Measurements from ENCODE around the gene COL20A1.
"Not testable (repeated sequence)": the region's sequence is repeated elsewhere in the genome, so short reads cannot be mapped to it uniquely, and the experiment has no call there.

Gene COL20A1

DNA sequence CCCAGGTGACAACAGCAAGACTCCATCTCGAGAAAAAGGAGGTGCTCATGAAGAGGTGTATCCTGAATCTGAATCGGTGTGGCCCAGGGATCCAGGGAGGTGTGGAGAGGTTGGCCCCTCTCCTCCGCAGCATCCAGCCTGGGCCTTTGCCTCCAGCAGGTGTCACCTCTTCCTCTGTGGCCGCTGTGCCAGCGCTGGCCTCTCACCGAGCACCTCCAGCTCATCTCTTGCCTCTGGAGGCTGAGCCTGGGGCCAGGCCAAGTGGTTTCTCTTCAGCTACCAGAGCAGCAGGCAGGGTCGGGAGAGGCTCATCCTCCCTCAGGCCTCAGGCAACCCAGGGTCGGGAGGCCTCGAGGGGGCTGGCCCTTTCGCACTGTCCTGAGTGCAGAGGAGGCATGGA is 1.2 kb upstream of the COL20A1 start:
- no peak for DNase-seq (ENCODE audit: low spot score)

DNA sequence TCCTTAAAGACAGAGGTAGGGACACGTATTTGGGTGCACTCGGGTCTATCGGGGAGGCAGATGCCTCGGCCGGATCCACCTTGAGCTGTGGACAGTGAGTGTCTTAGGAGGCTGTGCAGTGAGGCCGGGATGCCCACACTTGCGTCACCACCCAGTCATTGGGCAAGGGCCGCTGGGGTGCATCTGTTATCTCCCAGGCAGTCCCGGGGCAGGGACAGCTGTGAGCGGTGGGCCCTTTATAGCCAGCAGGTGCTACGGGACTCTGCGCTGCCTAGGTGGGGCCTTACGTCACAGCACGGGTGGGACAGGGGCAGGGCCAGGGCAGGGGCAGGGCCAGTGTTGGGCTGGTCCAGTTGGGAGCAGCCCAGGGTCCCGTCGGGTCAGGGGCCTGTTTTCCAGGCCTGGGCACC is 689 bp upstream of the COL20A1 start:
- DNase-seq (ENCODE audit: low spot score) = no peak

DNA sequence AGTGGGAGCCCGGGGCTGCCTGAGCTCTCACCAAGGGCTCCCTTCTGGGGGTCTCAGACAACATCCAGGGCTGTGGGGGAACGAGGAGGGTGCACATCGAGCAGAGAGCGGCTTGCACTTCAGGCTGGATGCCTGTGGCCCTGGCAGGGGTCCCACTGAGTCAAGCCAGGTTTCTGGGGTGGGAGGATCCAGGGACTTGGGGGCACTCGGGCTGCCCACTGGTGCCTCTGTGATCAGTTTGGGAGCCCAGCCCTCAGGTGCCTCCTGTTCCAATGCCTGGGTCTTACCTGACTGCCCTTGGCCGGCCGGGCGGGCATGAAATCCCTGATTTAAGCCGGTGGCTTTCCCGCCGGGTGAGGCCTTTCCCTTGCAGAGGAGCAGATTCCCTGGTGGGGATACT is 470 bp downstream of the COL20A1 start:
- DNase-seq (ENCODE audit: low spot score) = no peak

DNA sequence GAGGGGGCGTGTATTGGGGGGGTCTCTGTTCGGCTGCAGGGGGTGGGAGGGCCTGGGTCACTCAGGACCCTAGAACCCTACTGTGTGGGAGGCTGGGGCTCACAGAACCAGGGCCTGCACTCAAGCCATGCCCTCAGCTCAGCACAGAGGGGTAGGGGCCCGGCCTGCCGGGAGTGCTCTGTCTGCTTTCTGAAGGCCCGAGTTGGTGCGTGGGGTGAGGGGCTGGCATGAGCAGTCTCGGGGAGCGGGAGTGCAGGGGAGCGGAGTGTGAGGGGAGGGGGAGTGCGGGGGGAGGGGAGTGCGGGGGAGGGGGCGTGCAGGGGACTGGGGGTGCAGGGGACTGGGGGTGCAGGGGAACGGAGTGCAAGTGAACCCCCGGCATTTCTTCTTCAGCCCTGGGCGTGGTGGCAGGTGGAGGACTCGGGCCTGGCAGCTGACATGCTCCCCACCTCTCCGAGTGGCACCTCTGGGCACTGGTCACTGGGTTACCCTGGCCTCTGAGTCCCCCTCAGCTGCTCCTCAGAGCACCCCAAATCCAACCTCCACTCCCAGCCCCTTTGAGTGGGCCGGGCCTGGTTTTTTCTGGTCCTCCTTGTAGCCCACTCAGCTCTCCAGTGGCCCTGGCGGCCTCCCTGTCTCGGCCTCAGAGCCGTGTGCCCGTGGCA is 1.0 kb downstream of the COL20A1 start:
- no peak for DNase-seq (ENCODE audit: low spot score)

DNA sequence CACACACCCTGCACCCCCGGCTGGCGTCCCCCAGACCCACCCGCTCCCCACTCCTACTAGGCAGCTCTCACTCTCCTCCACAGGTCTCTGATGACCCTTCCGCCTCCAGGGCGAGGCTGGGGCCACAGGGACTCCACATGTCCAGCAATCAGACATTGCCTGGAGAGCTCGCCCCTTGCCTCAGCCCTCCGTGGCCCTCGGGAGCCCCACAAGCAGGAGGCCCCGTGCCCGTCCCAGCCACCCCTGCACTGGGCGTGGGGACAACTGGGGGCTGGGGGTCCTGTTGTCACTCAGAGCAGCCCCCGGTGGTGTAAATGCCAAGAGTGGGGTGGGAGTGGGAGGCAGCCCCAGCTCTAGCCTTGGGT is 1.5 kb downstream of the COL20A1 start:
- DNase-seq (ENCODE audit: low spot score) = no peak

DNA sequence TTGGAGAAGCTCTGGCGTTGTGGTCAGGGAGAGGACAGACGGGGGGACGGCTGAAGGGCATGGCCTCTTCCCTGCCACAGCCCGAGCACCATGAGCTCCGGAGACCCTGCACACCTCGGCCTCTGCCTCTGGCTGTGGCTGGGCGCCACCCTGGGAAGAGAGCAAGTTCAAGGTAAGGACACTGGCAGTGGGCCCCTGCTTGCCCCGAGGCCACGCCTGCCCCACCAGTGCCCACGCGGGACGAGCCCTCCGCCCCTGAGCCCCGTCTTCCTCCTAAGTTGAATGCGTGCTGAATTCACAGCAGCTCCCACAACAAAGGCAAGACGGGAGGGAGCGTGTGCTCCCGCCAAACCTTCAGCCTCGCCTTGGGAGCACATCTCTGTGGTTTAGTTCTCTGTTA is 2.0 kb downstream of the COL20A1 start:
- DNase-seq (ENCODE audit: low spot score) = no peak

DNA sequence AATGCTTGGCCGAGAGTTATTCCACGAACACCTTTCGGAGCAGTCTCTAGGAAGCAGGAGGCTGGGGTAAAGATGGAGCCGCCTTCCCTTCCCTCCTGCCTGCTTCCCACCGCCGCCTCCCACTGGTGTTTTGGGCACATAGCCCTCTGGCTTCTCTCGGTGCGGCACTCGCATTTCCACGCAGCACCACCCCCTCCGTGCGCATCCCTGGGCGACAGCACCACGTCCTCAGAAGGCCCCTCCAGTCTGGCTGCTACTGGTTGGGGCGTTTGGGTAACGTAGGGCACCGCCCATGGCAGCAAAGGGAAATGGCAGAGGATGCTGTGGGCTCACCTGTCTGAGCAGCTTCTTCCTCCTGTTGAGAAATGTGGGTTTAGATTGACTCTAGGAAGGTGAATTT is 2.4 kb downstream of the COL20A1 start:
- DNase-seq (ENCODE audit: low spot score) = no peak

DNA sequence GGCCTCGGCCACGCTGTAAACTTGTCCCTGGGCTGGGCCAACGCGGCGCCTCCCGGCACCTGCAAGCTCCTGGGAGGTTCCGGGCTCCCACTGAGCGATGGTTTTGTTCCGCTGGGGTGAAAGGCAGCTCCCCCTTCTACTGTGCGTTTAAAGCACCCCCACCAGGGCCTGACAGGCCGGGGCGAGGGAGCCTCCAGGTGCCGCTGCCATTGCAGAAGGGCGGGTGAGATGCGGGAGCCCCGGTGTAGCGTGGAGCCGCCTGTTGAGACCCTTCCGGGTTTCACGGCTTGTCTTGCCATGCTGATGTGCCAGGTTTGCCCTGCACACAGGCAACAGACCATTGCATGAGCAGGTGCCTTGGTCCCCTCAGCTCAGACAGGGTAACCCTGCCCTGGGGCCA is 2.9 kb downstream of the COL20A1 start:
- DNase-seq (ENCODE audit: low spot score) = no peak

DNA sequence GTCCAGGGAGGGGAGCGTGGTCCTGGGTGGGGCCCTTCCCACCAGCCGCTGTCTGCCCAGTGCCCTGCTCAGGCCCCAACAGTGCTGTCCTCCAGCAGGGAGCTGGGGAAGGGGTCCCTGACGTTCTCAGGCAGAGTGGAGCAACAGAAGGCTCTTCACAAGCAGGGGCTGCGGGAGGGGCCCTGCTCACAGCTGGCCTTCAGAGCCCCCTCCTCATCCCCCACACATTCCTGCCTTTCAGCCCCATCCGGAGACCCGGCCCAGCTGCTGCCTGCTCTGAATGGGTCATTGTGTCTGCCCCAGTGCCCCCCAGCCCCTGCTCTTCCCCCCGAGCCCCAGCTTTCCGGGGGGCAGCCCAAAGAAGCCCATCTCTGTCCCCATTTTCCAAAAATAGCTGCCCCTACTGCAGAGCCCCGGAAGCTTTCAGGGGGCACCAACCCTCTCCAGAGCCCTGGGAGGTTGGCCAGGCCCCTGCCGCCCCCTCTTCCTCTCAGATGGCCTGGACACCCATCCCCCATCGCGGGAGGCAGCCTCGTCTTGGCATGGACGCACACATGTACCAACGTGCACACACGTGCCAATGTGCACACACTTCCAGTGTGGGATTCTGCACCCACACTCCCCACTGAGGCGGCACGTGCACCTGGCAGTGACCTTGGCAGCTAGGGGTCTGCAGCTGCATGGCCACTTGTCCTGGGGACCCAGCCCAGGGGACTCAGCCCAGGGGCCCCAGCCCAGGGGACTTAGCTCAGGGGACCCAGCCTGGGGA is 3.7 kb downstream of the COL20A1 start:
- no peak for DNase-seq (ENCODE audit: low spot score)

DNA sequence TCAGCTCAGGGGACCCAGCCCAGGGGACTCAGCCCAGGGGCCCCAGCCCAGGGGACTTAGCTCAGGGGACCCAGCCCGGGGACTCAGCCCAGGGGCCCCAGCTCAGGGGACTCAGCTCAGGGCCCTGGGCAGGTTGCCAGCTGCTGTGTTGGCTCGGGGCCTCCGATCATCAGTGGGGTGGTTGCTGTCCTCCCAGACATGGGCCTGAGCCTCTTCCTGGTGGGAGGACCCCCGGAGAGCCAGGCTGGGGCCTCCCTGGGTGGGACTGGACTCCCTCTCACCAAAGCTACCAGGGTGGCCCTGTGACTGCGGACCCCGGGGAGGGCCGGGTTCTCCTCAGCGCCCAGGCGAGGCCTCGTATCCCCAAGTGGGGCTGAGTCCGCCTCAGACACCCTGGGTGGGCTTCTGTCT is 4.4 kb downstream of the COL20A1 start:
- no peak for DNase-seq (ENCODE audit: low spot score)

DNA sequence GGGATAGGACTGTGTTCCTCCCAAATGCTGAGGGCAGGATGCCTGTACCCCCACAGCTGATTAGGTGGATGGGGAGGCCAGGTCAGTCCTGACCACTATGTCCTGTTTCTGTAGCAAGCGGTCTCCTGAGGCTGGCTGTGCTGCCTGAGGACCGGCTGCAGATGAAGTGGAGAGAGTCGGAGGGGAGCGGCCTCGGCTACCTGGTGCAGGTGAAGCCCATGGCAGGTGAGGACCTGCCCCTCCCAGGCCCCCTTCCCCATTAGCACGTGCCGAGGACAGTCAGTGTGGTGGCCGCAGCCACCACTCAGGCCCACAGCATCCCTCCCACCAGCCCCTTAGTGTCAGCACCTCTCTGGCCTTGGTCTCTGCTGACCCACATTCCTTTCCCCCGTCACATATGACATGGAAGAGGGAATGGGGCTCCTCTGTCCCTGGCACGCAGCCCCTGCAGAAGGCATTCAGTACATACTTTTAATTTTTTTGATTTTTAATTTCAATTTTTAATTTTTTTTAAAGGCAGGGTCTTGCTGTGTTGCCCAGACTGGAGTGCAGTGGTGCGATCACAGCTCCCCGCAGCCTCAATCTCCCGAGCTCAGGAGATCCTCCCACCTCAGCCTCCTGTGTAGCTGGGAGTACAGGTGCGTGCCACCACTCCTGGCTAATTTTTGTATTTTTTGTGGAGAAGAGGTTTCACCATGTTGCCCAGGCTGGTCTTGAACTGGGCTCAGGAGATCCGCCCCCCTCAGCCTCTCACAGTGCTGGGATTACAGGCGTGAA is 5.0 kb downstream of the COL20A1 start:
- DNase-seq (ENCODE audit: low spot score) = no peak

DNA sequence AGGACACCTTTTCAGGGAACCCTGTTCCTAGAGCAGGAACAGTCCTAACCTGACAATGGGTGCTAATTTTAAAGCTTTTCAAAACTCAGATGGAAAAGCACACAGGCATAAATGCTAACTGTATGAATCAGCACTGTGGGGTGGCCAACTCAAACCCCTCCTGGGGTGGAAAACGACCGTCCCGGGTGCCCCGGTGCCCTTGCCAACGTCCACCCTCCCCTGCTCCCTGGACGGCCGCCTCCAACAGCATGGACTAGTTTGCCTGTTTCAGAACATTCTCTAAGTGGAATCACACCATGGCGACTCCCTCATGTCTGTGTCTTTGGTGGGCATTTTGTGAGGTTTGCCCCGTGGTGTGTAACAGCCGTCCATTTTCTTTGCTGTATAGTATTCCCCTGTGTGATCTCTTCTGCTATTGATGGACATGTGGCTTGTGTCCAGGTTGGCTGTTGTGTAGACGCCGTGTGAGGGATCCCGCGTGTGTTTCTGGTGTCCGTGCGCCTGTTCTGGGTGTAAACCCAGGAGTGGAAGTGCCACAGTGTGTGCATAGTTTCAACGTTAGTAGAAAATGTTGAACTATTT is 5.8 kb downstream of the COL20A1 start:
- DNase-seq (ENCODE audit: low spot score) = no peak

DNA sequence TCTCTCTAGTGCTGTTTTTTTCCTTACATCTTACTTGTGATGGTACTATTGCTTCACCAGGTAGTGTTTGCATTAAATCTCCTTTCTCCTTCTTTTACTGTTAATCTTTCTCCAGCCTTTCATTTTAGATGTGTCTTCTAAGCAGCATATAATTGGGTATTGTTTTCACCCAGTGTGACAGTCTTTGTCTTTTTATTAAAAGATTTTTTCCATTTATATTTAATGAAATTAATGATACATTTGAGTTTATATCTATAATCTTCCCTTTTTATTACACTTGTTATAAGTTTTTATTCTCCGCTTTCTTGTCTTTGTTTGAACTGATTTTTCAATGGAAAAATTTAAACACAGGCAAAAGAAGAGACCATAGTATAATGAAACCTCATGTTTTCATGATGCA is 8.7 kb downstream of the COL20A1 start:
- no peak for DNase-seq (ENCODE audit: low spot score)

DNA sequence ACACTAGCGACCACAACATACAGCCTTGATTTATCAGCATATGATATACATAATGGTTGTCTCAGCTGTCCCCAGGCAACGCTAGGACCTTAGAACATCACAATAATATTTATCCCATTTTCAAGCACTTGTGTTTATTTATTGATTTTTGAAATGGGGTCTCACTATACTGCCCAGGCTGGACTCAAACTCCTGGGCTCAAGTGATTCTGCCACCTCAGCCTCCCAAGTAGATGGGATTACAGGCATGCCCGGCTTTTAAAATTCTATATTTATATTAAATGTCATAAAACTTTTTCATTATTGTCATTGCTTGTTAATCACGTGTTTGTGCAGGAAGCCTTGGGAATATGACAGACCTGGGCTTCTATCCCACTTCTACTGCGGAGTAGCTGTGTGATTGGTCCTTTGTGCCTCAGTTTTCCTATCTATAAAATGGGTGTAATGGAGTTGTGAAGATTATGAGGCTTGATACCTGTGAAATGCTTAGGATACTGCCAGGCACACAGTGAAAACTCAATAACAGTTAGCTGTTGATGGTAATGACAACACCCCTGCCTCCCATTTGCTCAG is 10.2 kb downstream of the COL20A1 start:
- no peak for DNase-seq (ENCODE audit: low spot score)

DNA sequence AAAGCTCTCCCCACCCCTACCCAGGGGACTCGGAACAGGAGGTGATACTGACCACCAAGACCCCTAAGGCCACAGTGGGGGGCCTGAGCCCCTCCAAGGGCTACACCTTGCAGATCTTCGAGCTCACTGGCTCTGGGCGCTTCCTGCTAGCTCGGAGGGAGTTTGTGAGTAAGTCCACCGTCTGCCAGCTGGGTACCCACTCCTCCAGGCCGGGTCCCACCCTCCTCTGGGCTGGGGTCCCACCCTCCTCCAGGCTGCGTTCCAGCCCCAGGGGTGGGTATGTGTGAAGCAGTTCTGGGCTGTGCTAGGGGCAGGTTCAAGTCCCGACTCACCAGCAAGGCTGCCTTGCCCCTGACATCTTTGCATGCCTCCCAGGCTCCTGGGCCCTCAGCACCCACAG is 12.4 kb downstream of the COL20A1 start:
- no peak for DNase-seq (ENCODE audit: low spot score)

DNA sequence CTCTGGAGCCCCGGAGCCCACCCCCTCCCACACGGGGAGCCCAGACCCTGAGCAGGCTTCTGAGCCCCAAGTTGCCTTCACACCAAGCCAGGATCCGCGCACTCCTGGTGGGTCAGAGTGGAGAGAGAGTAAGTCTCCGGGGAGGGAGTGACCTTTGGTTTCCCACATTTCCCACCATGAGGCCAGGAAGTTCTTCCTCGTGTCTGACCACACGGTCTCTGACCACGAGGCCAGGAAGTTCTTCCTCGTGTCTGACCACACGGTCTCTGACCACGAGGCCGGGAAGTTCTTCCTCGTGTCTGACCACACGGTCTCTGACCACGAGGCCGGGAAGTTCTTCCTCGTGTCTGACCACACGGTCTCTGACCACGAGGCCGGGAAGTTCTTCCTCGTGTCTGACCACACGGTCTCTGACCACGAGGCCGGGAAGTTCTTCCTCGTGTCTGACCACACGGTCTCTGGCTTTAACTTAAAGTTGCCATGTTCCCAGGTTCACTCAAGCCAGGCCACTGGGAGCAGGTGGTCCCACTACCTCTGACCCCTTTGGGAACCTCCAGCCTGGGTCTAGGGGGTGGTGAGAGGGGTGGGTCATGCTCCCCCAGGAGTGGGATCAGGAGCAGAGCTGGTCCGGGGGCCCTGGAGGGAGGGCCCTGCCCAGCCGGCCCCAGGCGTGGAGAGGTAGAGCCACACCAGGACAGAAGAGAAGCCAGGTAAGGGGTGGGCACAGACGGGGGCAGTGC is 13.1 kb downstream of the COL20A1 start:
- DNase-seq (ENCODE audit: low spot score) = not testable (repeated sequence)

DNA sequence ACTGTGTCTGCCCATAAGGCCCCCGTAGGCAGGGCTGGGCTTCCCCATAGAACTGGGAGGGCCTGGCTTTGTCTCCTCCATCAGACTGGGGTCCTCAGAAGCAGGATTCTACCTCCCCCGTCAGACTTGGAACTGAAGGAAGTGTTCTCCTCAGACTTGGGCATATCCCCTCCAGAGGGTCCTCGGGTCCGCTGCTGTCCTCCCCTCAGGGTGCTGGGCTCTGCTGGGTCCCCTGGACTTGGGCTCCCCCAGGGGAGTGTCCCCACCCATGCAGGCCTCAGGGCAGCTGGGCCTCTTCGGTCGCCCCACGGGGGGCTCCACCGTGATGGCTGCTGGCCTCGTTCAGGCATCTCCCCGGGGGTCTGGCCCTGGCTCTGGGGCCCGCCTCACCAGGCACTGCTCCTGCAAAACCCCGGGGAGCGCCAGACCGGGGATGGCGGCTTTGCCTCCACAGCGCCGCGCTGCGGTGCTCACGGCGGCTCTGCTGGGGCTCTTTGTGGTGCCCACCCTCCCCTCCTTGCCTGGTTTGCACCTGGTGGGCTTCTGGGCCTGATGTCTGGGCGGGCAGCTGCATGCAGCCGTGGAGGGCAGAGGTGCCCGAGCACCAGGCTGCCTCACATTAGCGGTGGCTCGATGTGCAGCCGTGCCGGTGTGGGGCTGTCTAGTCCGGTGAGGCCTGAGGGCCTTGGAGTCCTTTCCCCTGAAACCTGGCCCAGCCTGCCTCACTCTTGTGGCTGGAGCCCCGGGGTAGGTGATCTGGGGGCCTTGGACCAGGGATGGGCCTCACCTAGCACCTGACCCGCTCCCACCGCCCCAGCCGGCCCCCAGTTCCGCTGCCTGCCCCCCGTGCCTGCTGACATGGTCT is 13.9 kb downstream of the COL20A1 start:
- DNase-seq (ENCODE audit: low spot score) = no peak

DNA sequence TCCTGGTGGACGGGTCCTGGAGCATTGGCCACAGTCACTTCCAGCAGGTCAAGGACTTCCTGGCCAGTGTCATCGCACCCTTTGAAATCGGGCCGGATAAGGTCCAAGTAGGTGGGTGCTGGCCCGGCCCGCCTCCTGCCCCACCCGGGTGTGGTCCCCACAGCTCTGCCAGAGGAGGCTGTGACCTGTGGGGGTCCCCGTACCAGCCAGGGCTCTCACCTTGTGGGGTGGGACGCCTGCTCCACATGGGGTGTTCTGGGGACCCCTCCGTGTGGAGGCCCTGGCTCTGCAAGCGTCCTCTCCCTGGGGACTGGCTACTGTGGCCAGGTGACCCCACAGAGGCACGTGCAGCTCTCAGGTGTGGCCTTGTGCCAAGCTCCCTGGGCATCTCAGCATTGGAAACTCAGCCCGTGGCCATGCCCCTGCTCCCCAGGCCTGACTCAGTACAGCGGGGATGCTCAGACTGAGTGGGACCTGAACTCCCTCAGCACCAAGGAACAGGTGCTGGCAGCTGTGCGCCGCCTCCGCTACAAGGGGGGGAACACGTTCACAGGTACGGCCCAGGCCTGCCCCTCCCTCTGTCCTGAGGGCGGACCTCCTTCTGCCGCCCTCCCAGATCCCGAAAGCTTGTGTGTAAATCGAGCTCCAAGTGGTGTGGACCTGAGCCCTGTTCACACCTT is 14.7 kb downstream of the COL20A1 start:
- no peak for DNase-seq (ENCODE audit: low spot score)

DNA sequence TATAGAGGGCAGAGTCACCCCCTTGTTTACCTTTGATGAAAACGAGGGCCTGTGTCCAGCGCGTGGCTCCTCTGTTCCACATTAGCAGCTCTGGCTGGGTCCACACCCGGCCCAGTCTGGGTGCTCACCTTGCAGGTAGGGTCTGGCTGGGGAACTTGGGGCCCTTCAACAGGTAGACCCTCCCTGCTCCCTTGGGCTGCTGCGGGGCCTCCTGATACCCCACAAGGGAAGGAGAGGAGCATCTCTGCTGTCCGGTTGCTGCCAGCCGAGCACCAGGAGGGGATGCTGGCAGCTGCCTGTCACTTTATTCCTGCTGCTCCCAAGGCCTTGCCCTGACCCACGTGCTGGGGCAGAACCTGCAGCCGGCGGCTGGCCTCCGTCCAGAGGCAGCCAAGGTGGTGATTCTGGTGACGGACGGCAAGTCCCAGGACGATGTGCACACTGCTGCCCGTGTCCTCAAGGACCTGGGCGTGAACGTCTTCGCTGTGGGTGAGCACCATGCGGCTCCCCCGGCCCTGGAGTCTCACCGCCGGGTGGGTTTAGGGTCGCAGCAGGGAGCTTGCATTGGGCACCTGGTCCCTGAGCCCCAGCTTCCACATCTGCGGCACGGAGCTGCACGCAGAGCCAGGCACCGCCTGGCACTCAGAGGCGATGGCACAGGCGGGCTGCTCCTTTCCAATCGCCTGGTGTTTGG is 15.4 kb downstream of the COL20A1 start:
- no peak for DNase-seq (ENCODE audit: low spot score)
